ENCODE measurements around the gene GALNT7.

Gene GALNT7

DNA sequence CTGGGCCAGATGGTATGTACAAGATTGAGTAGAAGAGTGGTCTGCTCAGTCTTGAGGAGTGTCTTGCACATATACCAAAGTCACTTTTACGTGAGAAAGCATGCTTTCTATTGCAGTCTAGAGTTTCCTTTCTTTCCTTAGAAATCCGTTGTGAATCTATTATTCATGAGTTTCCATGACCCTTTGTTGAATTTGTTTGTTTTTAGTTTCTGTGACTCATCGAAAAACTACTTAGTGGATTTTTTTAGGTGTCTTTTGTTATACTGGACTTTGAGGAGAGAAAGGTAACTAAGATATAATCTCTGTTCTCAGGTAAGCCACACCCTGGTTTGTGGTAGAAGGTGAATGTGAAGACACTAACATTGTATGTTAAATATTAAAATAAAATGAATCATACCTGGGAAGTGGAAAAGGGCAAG lies 23.0 kb downstream of the GALNT7 start:
- no peaks in the 10 kb centered on the region for H3K9me3 ChIP-seq (ENCODE audit: control extremely low read depth in 1 of 5, control insufficient read depth in 4 of 5, insufficient read depth in 2 of 5, low read depth in 1 of 5, low read length in 4 of 5)
- no peak overlapping the region for H3K4me3 ChIP-seq (ENCODE audit: control insufficient read depth in 1 of 7, extremely low read depth in 1 of 7, insufficient read depth in 4 of 7, low read depth in 2 of 7, low read length in 6 of 7)
- no peak overlapping the region for H3K27ac ChIP-seq (ENCODE audit: insufficient read depth in 1 of 2, low read depth in 1 of 2, low read length in 2 of 2, poor library complexity in 1 of 2, severe bottlenecking in 2 of 2)
- H3K36me3 ChIP-seq (ENCODE audit: control insufficient read depth in 4 of 4, insufficient read depth in 4 of 4, low read length in 3 of 4): peaks cover 0 to 4% (median 2%) of the 10 kb centered on the region in 4 experiments
- CTCF ChIA-PET: interaction anchor here (1.4 kb wide), 1 partner anchor 32 kb away, joined by 3 read pairs; no protein-coding TSS in a partner anchor
- POLR2A ChIA-PET: no interaction called here
- DNase-seq: no peak
- no peaks in the 10 kb centered on the region for H3K27me3 ChIP-seq (replicated peaks in 2 of 5; ENCODE audit: control insufficient read depth in 4 of 5, insufficient read depth in 5 of 5, low read length in 4 of 5)
- 83% methylated on average over 2 of the region's 3 CpGs for WGBS (ENCODE audit: insufficient coverage)
- peaks cover 7 to 37% (median 22%) of the 10 kb centered on the region in 4 experiments for H3K4me1 ChIP-seq (ENCODE audit: control extremely low read depth in 1 of 4, control insufficient read depth in 4 of 4, insufficient read depth in 4 of 4, low read length in 3 of 4)

DNA sequence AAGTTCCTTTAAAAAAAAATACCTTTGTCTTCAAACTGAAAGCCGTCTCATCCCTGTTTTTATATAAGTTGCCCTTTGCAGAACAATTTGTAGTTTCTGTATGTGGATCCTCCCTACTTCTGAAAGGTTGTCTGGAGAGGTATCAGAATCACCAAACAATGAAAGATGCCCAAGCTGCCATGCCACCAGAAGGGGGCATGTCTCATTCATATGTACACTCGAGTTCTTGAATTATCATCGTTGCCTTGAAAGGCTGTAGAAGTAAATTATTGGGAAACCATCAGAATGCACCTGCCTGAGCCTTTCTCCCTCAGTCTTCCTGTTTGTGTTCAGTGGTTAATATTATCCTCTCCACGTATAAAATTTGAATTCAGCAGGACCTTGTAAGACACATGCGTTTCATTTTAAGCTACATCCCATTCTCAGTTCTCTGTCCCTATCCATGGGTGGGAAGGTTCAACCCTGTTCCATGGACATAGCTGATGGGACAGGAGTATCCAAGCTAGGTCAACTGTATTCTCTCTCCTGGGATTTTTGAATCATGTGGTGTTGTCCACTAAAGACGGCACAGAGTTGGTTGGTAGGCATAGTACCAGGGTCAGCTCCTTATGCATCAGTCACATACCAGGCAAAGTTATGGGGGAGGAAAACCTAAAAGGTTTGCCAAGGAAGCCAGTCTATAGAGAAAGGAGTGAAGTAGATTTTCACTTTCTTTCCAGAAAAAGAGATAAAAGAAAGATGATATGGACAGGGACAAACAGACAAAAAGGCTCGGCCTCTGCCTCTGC lies 24.0 kb downstream of the GALNT7 start:
- no peaks in the 10 kb centered on the region for H3K9me3 ChIP-seq (ENCODE audit: control extremely low read depth in 1 of 5, control insufficient read depth in 4 of 5, insufficient read depth in 2 of 5, low read depth in 1 of 5, low read length in 4 of 5)
- 50% methylated on average over 2 of the region's 7 CpGs for WGBS (ENCODE audit: insufficient coverage)
- CTCF ChIA-PET: interaction anchor here (0.7 to 2.0 kb wide), 14 partner anchors 14 to 179 kb away, joined by 3 to 10 read pairs (median 4); no protein-coding TSS in a partner anchor
- peak; percentile 36 to 57 (median 54) for DNase-seq
- H3K27ac ChIP-seq (ENCODE audit: insufficient read depth in 1 of 2, low read depth in 1 of 2, low read length in 2 of 2, poor library complexity in 1 of 2, severe bottlenecking in 2 of 2): no peak overlapping the region
- POLR2A ChIA-PET: interaction anchor here (1.2 kb wide), 2 partner anchors 14 to 24 kb away, joined by 4 read pairs; partner anchors contain the start of gene GALNT7
- H3K4me1 ChIP-seq (ENCODE audit: control extremely low read depth in 1 of 4, control insufficient read depth in 4 of 4, insufficient read depth in 4 of 4, low read length in 3 of 4): peaks cover 7 to 32% (median 22%) of the 10 kb centered on the region in 4 experiments
- H3K4me3 ChIP-seq (ENCODE audit: control insufficient read depth in 1 of 7, extremely low read depth in 1 of 7, insufficient read depth in 4 of 7, low read depth in 2 of 7, low read length in 6 of 7): peak overlapping the region in 1 of 7 experiments; percentile 2
- peaks cover 0 to 4% (median 3%) of the 10 kb centered on the region in 4 experiments for H3K36me3 ChIP-seq (ENCODE audit: control insufficient read depth in 4 of 4, insufficient read depth in 4 of 4, low read length in 3 of 4)
- no peaks in the 10 kb centered on the region for H3K27me3 ChIP-seq (replicated peaks in 2 of 5; ENCODE audit: control insufficient read depth in 4 of 5, insufficient read depth in 5 of 5, low read length in 4 of 5)

DNA sequence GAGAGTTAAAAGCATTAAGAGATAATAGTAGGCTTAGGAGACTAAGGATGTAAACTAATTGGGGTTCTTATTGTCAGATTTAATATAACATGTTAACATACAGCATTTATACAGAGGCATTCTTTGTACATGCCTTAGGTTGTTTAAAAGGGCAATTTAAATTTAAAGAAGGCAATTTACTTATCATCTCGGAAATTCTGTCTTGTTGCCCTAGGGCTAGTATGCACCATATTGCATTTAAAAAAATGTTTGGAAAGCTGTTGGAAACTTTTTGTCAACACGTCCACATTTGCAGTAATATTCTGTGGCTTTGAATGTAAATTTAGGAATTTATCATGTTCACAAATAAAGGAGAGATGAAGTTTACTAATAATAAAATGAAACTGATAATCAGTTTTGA lies 25.5 kb downstream of the GALNT7 start:
- ChIA-PET CTCF (interaction anchor here (1.1 to 2.0 kb wide), 3 partner anchors 35 to 181 kb away, joined by 3 to 10 read pairs (median 6); no protein-coding TSS in a partner anchor), POLR2A (no interaction called here)
- no peaks in the 10 kb centered on the region for H3K9me3 ChIP-seq (ENCODE audit: control extremely low read depth in 1 of 5, control insufficient read depth in 4 of 5, insufficient read depth in 2 of 5, low read depth in 1 of 5, low read length in 4 of 5)
- WGBS (ENCODE audit: insufficient coverage): no CpG with 5 or more reads among the region's 2 CpGs
- H3K4me1 ChIP-seq (ENCODE audit: control extremely low read depth in 1 of 4, control insufficient read depth in 4 of 4, insufficient read depth in 4 of 4, low read length in 3 of 4): peaks cover 7 to 26% (median 13%) of the 10 kb centered on the region in 4 experiments
- DNase-seq: no peak
- H3K36me3 ChIP-seq (ENCODE audit: control insufficient read depth in 4 of 4, insufficient read depth in 4 of 4, low read length in 3 of 4): peaks cover 0 to 4% (median 1%) of the 10 kb centered on the region in 4 experiments
- H3K4me3 ChIP-seq (ENCODE audit: control insufficient read depth in 1 of 7, extremely low read depth in 1 of 7, insufficient read depth in 4 of 7, low read depth in 2 of 7, low read length in 6 of 7): no peak overlapping the region
- no peak overlapping the region for H3K27ac ChIP-seq (ENCODE audit: insufficient read depth in 1 of 2, low read depth in 1 of 2, low read length in 2 of 2, poor library complexity in 1 of 2, severe bottlenecking in 2 of 2)
- no peaks in the 10 kb centered on the region for H3K27me3 ChIP-seq (replicated peaks in 2 of 5; ENCODE audit: control insufficient read depth in 4 of 5, insufficient read depth in 5 of 5, low read length in 4 of 5)

DNA sequence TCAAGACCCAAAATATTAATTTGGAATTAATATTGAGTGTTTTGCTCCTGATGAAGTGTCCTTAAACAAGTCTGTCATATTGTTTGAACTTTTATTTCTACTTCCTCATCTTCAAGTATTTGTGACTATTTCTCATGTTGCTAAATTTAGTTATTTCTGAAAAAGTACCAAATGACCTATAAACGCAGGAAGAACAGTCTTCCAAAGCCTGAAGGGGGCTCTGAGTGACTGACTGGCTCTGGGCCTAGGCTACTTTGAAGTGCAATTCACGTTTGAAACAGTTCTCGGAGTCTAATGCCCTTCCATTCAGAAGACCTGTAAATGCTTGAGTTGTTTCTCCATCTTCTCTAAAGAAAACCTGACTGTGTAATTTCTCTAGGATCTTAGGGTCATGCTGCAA lies 26.5 kb downstream of the GALNT7 start:
- ChIA-PET CTCF (interaction anchor here (0.7 to 1.2 kb wide), 2 partner anchors 63 to 87 kb away, joined by 4 read pairs; no protein-coding TSS in a partner anchor), POLR2A (no interaction called here)
- DNase-seq: peak in 2 of 3 donors; percentile 47 to 56
- no peaks in the 10 kb centered on the region for H3K27me3 ChIP-seq (replicated peaks in 2 of 5; ENCODE audit: control insufficient read depth in 4 of 5, insufficient read depth in 5 of 5, low read length in 4 of 5)
- peak overlapping the region in 1 of 2 experiments; percentile 1 for H3K27ac ChIP-seq (ENCODE audit: insufficient read depth in 1 of 2, low read depth in 1 of 2, low read length in 2 of 2, poor library complexity in 1 of 2, severe bottlenecking in 2 of 2)
- no peaks in the 10 kb centered on the region for H3K9me3 ChIP-seq (ENCODE audit: control extremely low read depth in 1 of 5, control insufficient read depth in 4 of 5, insufficient read depth in 2 of 5, low read depth in 1 of 5, low read length in 4 of 5)
- H3K4me1 ChIP-seq (ENCODE audit: control extremely low read depth in 1 of 4, control insufficient read depth in 4 of 4, insufficient read depth in 4 of 4, low read length in 3 of 4): peaks cover 4 to 24% (median 13%) of the 10 kb centered on the region in 4 experiments
- peaks cover 0 to 7% (median 1%) of the 10 kb centered on the region in 4 experiments for H3K36me3 ChIP-seq (ENCODE audit: control insufficient read depth in 4 of 4, insufficient read depth in 4 of 4, low read length in 3 of 4)
- 0% methylated on average over 2 of the region's 3 CpGs for WGBS (ENCODE audit: insufficient coverage)
- no peak overlapping the region for H3K4me3 ChIP-seq (ENCODE audit: control insufficient read depth in 1 of 7, extremely low read depth in 1 of 7, insufficient read depth in 4 of 7, low read depth in 2 of 7, low read length in 6 of 7)

DNA sequence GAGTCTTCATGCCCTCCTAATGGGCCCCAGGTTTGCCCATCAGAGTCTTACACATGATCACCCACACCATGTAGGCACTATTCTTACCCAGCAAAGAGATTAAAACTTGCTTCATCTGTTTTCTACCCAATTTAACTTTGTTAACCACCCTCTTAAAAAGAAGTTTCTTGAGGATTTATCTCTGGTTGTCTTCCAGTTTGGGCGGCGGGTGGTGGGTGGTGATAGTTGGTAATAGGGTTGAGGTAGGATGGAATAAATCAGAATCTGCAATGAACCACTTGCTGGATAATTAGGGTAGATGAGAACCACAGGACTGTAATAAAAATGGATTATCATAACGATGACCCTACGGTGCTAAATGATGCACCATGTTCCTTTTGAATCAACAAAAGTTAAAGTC lies 30.9 kb downstream of the GALNT7 start:
- Histone ChIP-seq H3K27ac (ENCODE audit: insufficient read depth in 1 of 2, low read depth in 1 of 2, low read length in 2 of 2, poor library complexity in 1 of 2, severe bottlenecking in 2 of 2) (no peak overlapping the region), H3K27me3 (replicated peaks in 2 of 5; ENCODE audit: control insufficient read depth in 4 of 5, insufficient read depth in 5 of 5, low read length in 4 of 5) (no peaks in the 10 kb centered on the region), H3K36me3 (ENCODE audit: control insufficient read depth in 4 of 4, insufficient read depth in 4 of 4, low read length in 3 of 4) (peaks cover 4 to 8% (median 7%) of the 10 kb centered on the region in 4 experiments), H3K9me3 (ENCODE audit: control extremely low read depth in 1 of 5, control insufficient read depth in 4 of 5, insufficient read depth in 2 of 5, low read depth in 1 of 5, low read length in 4 of 5) (peaks cover 0 to 13% (median 7%) of the 10 kb centered on the region in 5 experiments), H3K4me3 (ENCODE audit: control insufficient read depth in 1 of 7, extremely low read depth in 1 of 7, insufficient read depth in 4 of 7, low read depth in 2 of 7, low read length in 6 of 7) (no peak overlapping the region), H3K4me1 (ENCODE audit: control extremely low read depth in 1 of 4, control insufficient read depth in 4 of 4, insufficient read depth in 4 of 4, low read length in 3 of 4) (peaks cover 0 to 11% (median 6%) of the 10 kb centered on the region in 4 experiments)
- WGBS (ENCODE audit: insufficient coverage): 92% methylated on average over 2 of the region's 4 CpGs
- no peak for DNase-seq
- CTCF ChIA-PET: interaction anchor here (1.1 to 1.5 kb wide), 2 partner anchors 21 to 101 kb away, joined by 3 read pairs; no protein-coding TSS in a partner anchor
- POLR2A ChIA-PET: no interaction called here

DNA sequence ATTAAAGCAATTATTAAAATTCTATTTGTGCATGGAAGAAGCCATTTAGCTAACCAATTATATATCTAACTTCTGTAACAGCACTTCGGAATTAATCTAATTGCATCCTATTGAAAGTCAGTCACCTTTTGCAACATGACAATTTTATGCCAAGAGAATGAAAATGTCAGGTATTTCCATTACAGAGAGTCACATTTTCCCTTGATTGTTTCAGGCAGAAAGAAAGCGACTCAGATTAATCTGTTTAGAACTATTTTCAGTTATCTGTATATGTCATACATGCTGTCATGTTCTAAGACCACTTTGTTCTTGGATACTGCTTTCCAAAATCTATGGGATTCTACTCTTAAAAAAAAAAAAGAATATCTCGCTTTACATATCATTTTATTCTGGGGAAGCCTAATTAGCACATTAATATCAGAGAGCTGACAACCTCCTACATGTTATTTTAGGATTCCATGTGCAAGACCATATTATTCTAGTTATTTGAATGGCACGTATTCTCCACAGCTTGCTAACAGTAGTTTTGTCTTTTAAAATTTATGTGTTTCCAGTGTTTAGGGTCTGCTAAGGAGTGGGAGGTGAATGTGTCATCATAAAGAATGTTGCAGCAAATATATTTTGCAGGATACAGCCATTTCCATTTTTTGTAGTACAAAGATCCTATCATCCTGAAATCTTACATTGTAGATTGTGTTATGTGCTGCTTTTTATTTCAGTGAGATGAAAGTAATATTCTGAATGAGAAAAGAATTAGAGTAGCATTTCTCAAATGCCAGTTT lies 31.7 kb downstream of the GALNT7 start:
- H3K36me3 ChIP-seq (ENCODE audit: control insufficient read depth in 4 of 4, insufficient read depth in 4 of 4, low read length in 3 of 4): peaks cover 8 to 14% (median 11%) of the 10 kb centered on the region in 4 experiments
- no peak overlapping the region for H3K27ac ChIP-seq (ENCODE audit: insufficient read depth in 1 of 2, low read depth in 1 of 2, low read length in 2 of 2, poor library complexity in 1 of 2, severe bottlenecking in 2 of 2)
- CTCF ChIA-PET: interaction anchor here (0.6 to 0.7 kb wide), 2 partner anchors 13 to 21 kb away, joined by 3 to 4 read pairs; no protein-coding TSS in a partner anchor
- H3K4me3 ChIP-seq (ENCODE audit: control insufficient read depth in 1 of 7, extremely low read depth in 1 of 7, insufficient read depth in 4 of 7, low read depth in 2 of 7, low read length in 6 of 7): no peak overlapping the region
- DNase-seq: no peak
- peaks cover 0 to 18% (median 7%) of the 10 kb centered on the region in 5 experiments for H3K9me3 ChIP-seq (ENCODE audit: control extremely low read depth in 1 of 5, control insufficient read depth in 4 of 5, insufficient read depth in 2 of 5, low read depth in 1 of 5, low read length in 4 of 5)
- WGBS (ENCODE audit: insufficient coverage): no CpG with 5 or more reads among the region's 4 CpGs
- H3K4me1 ChIP-seq (ENCODE audit: control extremely low read depth in 1 of 4, control insufficient read depth in 4 of 4, insufficient read depth in 4 of 4, low read length in 3 of 4): peaks cover 0 to 5% (median 3%) of the 10 kb centered on the region in 4 experiments
- POLR2A ChIA-PET: no interaction called here
- H3K27me3 ChIP-seq (replicated peaks in 2 of 5; ENCODE audit: control insufficient read depth in 4 of 5, insufficient read depth in 5 of 5, low read length in 4 of 5): no peaks in the 10 kb centered on the region
